ENCODE measurements around the gene UBR2. TPM values are rescaled to one million over a fixed set of nuclear protein-coding genes. Genes with fewer than 3 reads are reported as not detected.

Gene UBR2
- total RNA-seq, 1 donor from 2014 or later: 16.6 TPM

- FAIRE-seq (no peak), DNase-seq (ENCODE audit: low read depth) (no peak)
- no peak overlapping the region for H3K4me3 ChIP-seq (ENCODE audit: low read depth, low read length)
- no peaks in the 10 kb centered on the region for H3K36me3 ChIP-seq (ENCODE audit: control insufficient read depth, insufficient read depth, low read length)
- no peak for TF ChIP-seq CTCF (IDR thresholded peaks at IDR 0.05; ENCODE audit: insufficient read depth, low read length, severe bottlenecking)
- H3K27me3 ChIP-seq (ENCODE audit: control insufficient read depth, insufficient read depth, low read length): no peaks in the 10 kb centered on the region
Measured at GRCh38 chr6:42735976-42736375, 172.1 kb downstream of the UBR2 start.

GRCh38 chr6:42740725-42741124 lies 176.9 kb downstream of the UBR2 start:
- no peak for DNase-seq (ENCODE audit: low read depth)
- Histone ChIP-seq H3K36me3 (ENCODE audit: control insufficient read depth, insufficient read depth, low read length) (no peaks in the 10 kb centered on the region), H3K27me3 (ENCODE audit: control insufficient read depth, insufficient read depth, low read length) (no peaks in the 10 kb centered on the region), H3K4me3 (ENCODE audit: low read depth, low read length) (no peak overlapping the region)
- no peak for FAIRE-seq
- no peak for TF ChIP-seq CTCF (IDR thresholded peaks at IDR 0.05; ENCODE audit: insufficient read depth, low read length, severe bottlenecking)

- DNase-seq (ENCODE audit: low read depth) (peak; percentile 65), FAIRE-seq (no peak)
- no peak overlapping the region for H3K4me3 ChIP-seq (ENCODE audit: low read depth, low read length)
- no peaks in the 10 kb centered on the region for H3K36me3 ChIP-seq (ENCODE audit: control insufficient read depth, insufficient read depth, low read length)
- H3K27me3 ChIP-seq (ENCODE audit: control insufficient read depth, insufficient read depth, low read length): no peaks in the 10 kb centered on the region
- TF ChIP-seq CTCF (IDR thresholded peaks at IDR 0.05; ENCODE audit: insufficient read depth, low read length, severe bottlenecking): no peak
Measured at GRCh38 chr6:42742116-42742894, 178.5 kb downstream of the UBR2 start.

Other genes with a start within 250 kb of the UBR2 start
- 1.4 and 1.8 TPM in 2 replicates for gene TRERF1, start 112.1 kb upstream of the UBR2 start, total RNA-seq
- under 0.01 TPM in 1 of 2 replicates, not detected in the other for gene PRPH2, start 158.6 kb downstream of the UBR2 start, total RNA-seq
- gene TBCC, start 182.1 kb downstream of the UBR2 start, total RNA-seq: 31.0 and 36.6 TPM in 2 replicates
- 3.1 and 3.9 TPM in 2 replicates for gene BICRAL, start 218.0 kb downstream of the UBR2 start, total RNA-seq